HEK293T (cell line): Measurements from ENCODE around the gene GRK6.

Experiments used
- CTCF ChIA-PET: fragments of 350-600 bp; formaldehyde crosslinking; extraction: SDS; loops from one replicate; lab custom pipeline; 2021; ENCODE audit warnings: antibody characterized with exemption, inconsistent platforms; lab: Yijun Ruan, JAX
- POLR2A ChIA-PET: fragments of 350-600 bp; formaldehyde crosslinking; extraction: SDS; loops from one replicate; lab custom pipeline; 2020; ENCODE audit warnings: antibody characterized with exemption, inconsistent platforms; lab: Yijun Ruan, JAX
- DNase-seq: peaks from one replicate; pipeline ENCODE4 v3.0.0; 2012; ENCODE audit warnings: mixed read lengths; ENCODE audit errors: extremely low spot score
- ARNT ChIP-seq: fragments of 450-650 bp; IDR thresholded peaks from 2 replicates; pipeline ENCODE4 v1.6.1; 2017; ENCODE audit warnings: mild to moderate bottlenecking
- BHLHE40 ChIP-seq: fragments of 450-650 bp; IDR thresholded peaks from 2 replicates; pipeline ENCODE4 v1.6.1; 2016; ENCODE audit warnings: mild to moderate bottlenecking, moderate library complexity, borderline replicate concordance
- CTBP1 ChIP-seq: fragments of 450-650 bp; IDR thresholded peaks from 2 replicates; pipeline ENCODE4 v1.6.1; 2016; ENCODE audit warnings: borderline replicate concordance
- ELF4 ChIP-seq: fragments of 450-650 bp; IDR thresholded peaks from 2 replicates; pipeline ENCODE4 v1.6.1; 2017; ENCODE audit warnings: antibody characterized with exemption
- FOXA1 ChIP-seq: fragments of 450-650 bp; IDR thresholded peaks from 2 replicates; pipeline ENCODE4 v1.6.1; 2016; ENCODE audit warnings: mild to moderate bottlenecking
- FOXK2 ChIP-seq: fragments of 450-650 bp; IDR thresholded peaks from 2 replicates; pipeline ENCODE4 v1.6.1; 2016; ENCODE audit warnings: mild to moderate bottlenecking
- FOXM1 ChIP-seq: fragments of 450-650 bp; IDR thresholded peaks from 2 replicates; pipeline ENCODE4 v1.6.1; 2017; ENCODE audit warnings: mild to moderate bottlenecking, borderline replicate concordance
- HDGF ChIP-seq: fragments of 450-650 bp; IDR thresholded peaks from 2 replicates; pipeline ENCODE4 v1.6.1; 2017; ENCODE audit warnings: antibody characterized with exemption, borderline replicate concordance
- L3MBTL2 ChIP-seq: fragments of 450-650 bp; conservative IDR thresholded peaks from 2 replicates; pipeline ENCODE4 v1.6.1; 2016; ENCODE audit warnings: mild to moderate bottlenecking
- LEF1 ChIP-seq: fragments of 450-650 bp; IDR thresholded peaks from 2 replicates; pipeline ENCODE4 v1.6.1; 2017; ENCODE audit warnings: mild to moderate bottlenecking, borderline replicate concordance
- NFRKB ChIP-seq: fragments of 450-650 bp; IDR thresholded peaks from 2 replicates; pipeline ENCODE4 v1.6.1; 2016; ENCODE audit warnings: mild to moderate bottlenecking, moderate library complexity
- SP1 ChIP-seq: fragments of 450-650 bp; IDR thresholded peaks from 2 replicates; pipeline ENCODE4 v1.6.1; 2017
- SUZ12 ChIP-seq: fragments of 450-650 bp; IDR thresholded peaks from 2 replicates; pipeline ENCODE4 v1.6.1; 2016; ENCODE audit warnings: mild to moderate bottlenecking
- TARDBP ChIP-seq: fragments of 450-650 bp; IDR thresholded peaks from 2 replicates; pipeline ENCODE4 v1.6.1; 2016
- ZNF384 ChIP-seq: fragments of 450-650 bp; IDR thresholded peaks from 2 replicates; pipeline ENCODE4 v1.6.1; 2016
- TF ChIP-seq, protein P1 (sequence below): fragments of 450-650 bp; IDR thresholded peaks from 2 replicates; pipeline ENCODE4 v1.6.1; 2016

GRK6 gene

DNA sequence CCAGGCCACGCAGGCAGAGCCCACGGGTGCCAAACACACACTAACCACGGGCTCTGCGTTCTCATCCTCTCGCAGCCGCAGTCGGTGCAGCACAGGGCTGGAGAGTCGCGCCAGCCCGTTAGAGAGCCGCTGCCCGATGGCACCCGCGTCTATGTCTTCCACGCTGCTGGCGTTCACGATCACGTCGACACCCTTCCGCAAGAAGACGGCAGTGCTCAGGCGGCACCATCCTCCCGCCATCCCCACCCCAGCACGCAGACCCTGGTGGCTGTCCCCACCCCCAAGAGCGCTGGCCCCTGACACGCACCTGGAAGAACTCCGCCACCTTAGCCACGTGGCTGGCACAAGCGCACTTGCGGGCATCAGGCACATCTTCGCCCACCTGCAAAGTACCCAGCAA, 41.0 kb downstream of the GRK6 start:
- CTCF ChIA-PET, result no interaction called here
- POLR2A ChIA-PET, result no interaction called here
- TF ChIP-seq ELF4 (no peak), FOXK2 (no peak), LEF1 (no peak), FOXA1 (no peak), L3MBTL2 (no peak), SP1 (no peak), ZNF384 (no peak), TARDBP (no peak), SUZ12 (no peak), BHLHE40 (no peak), CTBP1 (no peak), ARNT (no peak), FOXM1 (no peak)
- no peak for DNase-seq

DNA sequence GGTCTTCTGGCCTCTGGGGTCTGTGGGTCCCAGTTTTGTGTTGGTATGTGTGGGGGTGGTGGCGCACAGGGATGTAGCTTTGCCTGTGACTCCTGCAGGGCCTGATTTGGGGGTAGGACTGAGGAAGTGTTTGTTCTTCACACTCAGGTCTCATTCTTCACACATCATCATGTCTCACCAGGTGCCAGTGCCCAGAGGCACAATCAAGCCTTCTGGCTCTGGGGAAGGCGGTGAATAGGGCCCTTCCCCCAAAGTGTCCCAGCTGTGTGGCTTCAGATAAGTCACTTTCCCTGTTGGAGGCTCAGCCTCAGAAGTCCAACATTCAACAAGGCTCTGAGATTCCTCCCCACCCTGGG, 41.8 kb downstream of the GRK6 start:
- no peak for DNase-seq
- ChIA-PET POLR2A (no interaction called here), CTCF (interaction anchor here (1.5 kb wide), 1 partner anchor 12 kb away, joined by 4 read pairs; no protein-coding TSS in a partner anchor)
- TF ChIP-seq ELF4, result no peak
- TF ChIP-seq ZNF384, result no peak
- TF ChIP-seq ARNT, result no peak
- no peak for TF ChIP-seq SUZ12
- no peak for TF ChIP-seq SP1
- TF ChIP-seq TARDBP, result no peak

DNA sequence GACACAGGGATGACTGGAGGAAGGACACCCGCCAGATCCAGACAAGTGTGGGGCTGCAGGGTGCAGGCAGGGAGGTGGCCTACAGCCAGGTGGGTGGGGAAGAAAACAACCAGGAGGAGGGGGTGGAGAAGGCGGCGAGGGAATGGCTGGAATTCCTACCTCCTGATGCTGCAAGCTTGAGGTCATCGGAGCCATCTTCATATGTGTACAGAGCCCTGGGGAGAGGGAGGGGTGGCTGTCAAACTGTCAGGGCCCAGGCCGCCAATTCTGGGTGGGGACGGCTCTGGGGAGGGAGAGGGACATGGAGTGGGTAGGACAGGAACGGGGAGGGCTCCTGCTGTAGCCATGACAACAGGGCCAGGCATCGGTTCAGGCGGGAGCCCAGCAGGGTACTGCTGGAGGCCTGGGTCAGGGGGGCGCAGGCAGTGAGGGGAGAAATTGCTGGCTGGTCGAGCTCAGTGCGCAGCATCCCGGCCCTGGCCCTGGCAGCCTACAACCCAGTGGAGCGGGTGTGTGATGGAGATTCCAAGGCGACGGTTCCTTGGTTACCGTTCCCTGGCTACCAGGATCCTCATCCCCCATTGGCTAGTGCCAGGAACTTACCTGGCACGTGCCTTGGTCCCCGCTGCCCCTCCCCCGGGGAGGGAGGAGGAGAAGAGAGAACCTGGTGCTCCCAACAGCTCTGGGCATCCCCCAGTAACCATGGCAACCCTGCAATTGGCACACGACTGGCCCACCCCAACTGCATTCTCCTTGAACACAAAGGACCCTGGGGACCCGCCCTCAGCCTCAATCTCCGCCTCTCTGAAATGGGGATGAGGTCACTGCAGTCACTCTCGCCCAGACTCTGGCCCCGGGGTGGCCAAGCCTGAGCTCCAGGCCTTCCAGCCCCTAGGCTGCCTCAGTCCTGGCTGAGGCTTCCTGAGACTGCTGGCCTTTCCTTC, 42.5 kb downstream of the GRK6 start:
- TF ChIP-seq L3MBTL2, result no peak
- TF ChIP-seq CTBP1, result no peak
- no peak for TF ChIP-seq BHLHE40
- TF ChIP-seq HDGF, result no peak
- TF ChIP-seq LEF1, result no peak
- no peak for TF ChIP-seq NFRKB
- no peak for TF ChIP-seq ZNF384
- ChIA-PET POLR2A (interaction anchor here (1.1 kb wide), 2 partner anchors 11 to 28 kb away, joined by 3 to 5 read pairs; no protein-coding TSS in a partner anchor), CTCF (interaction anchor here (1.5 kb wide), 1 partner anchor 13 kb away, joined by 4 read pairs; no protein-coding TSS in a partner anchor)
- DNase-seq, result no peak

DNA sequence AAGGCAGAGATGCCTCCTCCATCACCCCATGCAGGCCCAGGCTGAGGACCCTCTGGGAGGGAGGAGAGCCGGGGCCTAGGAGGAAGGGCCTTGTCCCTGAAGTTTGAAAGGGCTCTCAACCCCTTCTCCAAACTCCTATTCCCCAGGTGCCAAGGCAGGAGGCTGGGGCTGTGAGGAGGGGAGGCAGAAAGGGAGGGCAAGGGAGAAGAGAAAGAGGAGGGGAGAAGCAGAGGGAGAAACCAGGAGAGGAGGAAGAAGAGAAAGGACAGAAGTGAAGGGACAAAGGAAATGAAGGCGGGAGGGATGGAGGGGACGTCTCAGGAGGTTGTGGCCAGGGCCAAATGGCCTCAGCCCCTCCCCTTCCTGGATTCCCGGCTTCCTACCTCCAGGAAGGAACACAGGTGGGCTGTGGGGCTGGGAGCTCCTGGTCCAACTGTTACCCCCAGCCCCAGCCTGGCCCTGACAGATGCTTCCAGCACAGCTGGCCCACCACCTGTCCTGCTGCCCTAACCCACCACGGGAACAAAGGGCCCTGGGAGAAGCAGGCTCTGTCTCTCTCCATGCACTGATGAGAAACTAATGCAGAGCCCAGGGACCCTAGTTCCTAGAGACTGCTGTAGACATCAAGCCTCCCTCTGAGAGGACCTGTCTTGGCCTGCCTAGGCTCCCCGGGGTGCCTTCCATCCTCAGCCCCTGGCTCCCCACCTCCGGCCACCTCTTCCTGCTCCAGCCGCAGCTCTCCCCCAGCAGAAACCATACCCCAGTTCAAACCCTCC, 43.5 kb downstream of the GRK6 start:
- CTCF ChIA-PET, result no interaction called here
- TF ChIP-seq TARDBP (no peak), BHLHE40 (no peak), CTBP1 (no peak), SP1 (no peak), LEF1 (no peak), L3MBTL2 (no peak), FOXK2 (no peak), HDGF (no peak), ELF4 (no peak), FOXA1 (no peak), SUZ12 (no peak), ZNF384 (no peak), ARNT (no peak)
- TF ChIP-seq, protein P1, sequence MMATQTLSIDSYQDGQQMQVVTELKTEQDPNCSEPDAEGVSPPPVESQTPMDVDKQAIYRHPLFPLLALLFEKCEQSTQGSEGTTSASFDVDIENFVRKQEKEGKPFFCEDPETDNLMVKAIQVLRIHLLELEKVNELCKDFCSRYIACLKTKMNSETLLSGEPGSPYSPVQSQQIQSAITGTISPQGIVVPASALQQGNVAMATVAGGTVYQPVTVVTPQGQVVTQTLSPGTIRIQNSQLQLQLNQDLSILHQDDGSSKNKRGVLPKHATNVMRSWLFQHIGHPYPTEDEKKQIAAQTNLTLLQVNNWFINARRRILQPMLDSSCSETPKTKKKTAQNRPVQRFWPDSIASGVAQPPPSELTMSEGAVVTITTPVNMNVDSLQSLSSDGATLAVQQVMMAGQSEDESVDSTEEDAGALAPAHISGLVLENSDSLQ, result no peak
- POLR2A ChIA-PET, result interaction anchor here (1.1 kb wide), 2 partner anchors 12 to 27 kb away, joined by 3 to 5 read pairs; no protein-coding TSS in a partner anchor
- no peak for DNase-seq

DNA sequence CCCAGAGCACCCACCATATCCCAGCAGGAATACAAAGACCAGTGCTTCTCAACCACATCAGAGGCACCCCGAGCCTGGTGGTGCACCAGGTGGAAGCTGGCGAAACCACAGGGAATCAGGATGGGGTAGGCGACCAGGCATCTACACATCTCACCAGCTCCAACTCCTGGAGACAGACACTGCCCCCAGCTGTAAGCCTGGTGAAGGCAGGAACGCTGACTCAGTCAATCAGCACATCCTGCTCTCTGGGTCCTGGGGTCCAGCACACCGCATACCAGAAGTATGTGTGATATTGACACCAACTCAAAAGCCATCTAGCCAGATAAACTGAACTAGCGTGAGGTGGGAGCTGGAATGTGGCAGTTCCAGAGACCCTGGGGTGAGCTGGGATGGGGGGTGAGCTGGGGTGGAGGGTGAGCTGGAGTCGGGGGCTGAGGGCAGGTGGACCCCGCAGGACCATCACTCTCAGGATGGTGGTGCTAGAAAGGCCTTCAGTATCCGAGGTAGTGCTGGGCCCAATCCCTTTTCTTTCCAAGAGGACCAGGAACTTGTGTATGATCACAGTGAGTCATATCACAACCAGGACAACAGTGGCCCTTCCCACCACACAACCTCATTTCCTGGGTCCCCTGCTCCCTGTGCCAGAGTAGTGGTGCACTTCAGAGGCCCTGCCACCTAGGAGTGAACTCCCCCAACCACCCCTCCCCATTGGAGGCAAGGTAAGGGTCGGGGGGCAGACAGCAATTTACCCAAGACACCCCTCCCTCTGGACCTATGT, 44.5 kb downstream of the GRK6 start:
- DNase-seq, result no peak
- CTCF ChIA-PET, result interaction anchor here (1.5 kb wide), 1 partner anchor 15 kb away, joined by 10 read pairs; no protein-coding TSS in a partner anchor
- no peak for TF ChIP-seq FOXM1
- TF ChIP-seq L3MBTL2, result no peak
- no peak for TF ChIP-seq TARDBP
- no peak for TF ChIP-seq FOXK2
- TF ChIP-seq SUZ12, result no peak
- TF ChIP-seq FOXA1, result no peak
- no peak for TF ChIP-seq ELF4
- no peak for TF ChIP-seq HDGF
- TF ChIP-seq ARNT, result no peak
- no peak for TF ChIP-seq SP1
- no peak for TF ChIP-seq CTBP1
- TF ChIP-seq, protein P1, result no peak
- POLR2A ChIA-PET, result interaction anchor here (1.2 to 2.8 kb wide), 3 partner anchors 16 to 46 kb away, joined by 5 to 13 read pairs (median 9); partner anchors contain the start of gene DDX41
